IMR-90 (cell line): Measurements from ENCODE around the gene DCTN1. TPM values are rescaled to one million over a fixed set of nuclear protein-coding genes. Genes with fewer than 3 reads are reported as not detected.

Experiments used
- ATAC-seq: fragments of 200-7000 bp; cut with Tn5 transposase; 2 replicates; pipeline ENCODE4 v1.9.1; 2020; ENCODE audit warnings: low read depth, mild to moderate bottlenecking, moderate library complexity
- BruUV-seq: library from RNA; stranded (reverse); fragments of 400-500 nt; replicated peaks from 2 replicates; lab custom pipeline; 2021; lab: Mats Ljungman, UMichigan
- CTCF ChIA-PET: fragments of 300-600 bp; formaldehyde crosslinking; extraction: SDS; loops from one replicate; lab custom pipeline; 2021; ENCODE audit warnings: antibody characterized with exemption; lab: Yijun Ruan, JAX
- POLR2A ChIA-PET: fragments of 300-600 bp; sonication (Branson Sonifier 250); formaldehyde crosslinking; loops from one replicate; lab custom pipeline; 2022; ENCODE audit warnings: antibody characterized with exemption; ENCODE audit not compliant: unreplicated experiment; lab: Charles Lee
- DNase-seq: peaks from one replicate; pipeline ENCODE4 v3.0.0; 2013
- H2AFZ ChIP-seq: replicated peaks from 2 replicates; pipeline ENCODE3; 2013; ENCODE audit warnings: low read length, mild to moderate bottlenecking; ENCODE audit not compliant: poor library complexity
- H2AK5ac ChIP-seq: 2 replicates; pipeline ENCODE4 v1.6.1; 2013; ENCODE audit warnings: low read depth, low read length, inconsistent platforms
- H2AK9ac ChIP-seq: replicated peaks from 2 replicates; pipeline ENCODE3; 2013; ENCODE audit warnings: mild to moderate bottlenecking, low read depth, low read length, moderate library complexity; ENCODE audit not compliant: poor library complexity
- H2BK120ac ChIP-seq: 2 replicates; pipeline ENCODE4 v1.6.1; 2013; ENCODE audit warnings: low read depth, low read length, inconsistent platforms
- H2BK15ac ChIP-seq: 3 replicates; pipeline ENCODE4 v1.6.1; 2013; ENCODE audit warnings: low read depth, low read length, inconsistent platforms
- H2BK20ac ChIP-seq: 2 replicates; pipeline ENCODE4 v1.6.1; 2013; ENCODE audit warnings: low read depth, mild to moderate bottlenecking, inconsistent platforms, low read length, moderate library complexity
- H2BK5ac ChIP-seq: 2 replicates; pipeline ENCODE4 v1.6.1; 2013; ENCODE audit warnings: mild to moderate bottlenecking, low read depth, low read length, inconsistent platforms; ENCODE audit not compliant: poor library complexity, severe bottlenecking
- H3K14ac ChIP-seq: replicated peaks from 2 replicates; pipeline ENCODE4 v1.6.1; 2013; ENCODE audit warnings: low read depth, low read length, inconsistent platforms
- H3K18ac ChIP-seq: 2 replicates; pipeline ENCODE4 v1.6.1; 2013; ENCODE audit warnings: low read depth, low read length, control low read depth
- H3K23ac ChIP-seq: 2 replicates; pipeline ENCODE4 v1.6.1; 2013; ENCODE audit warnings: low read depth, low read length, inconsistent platforms
- H3K27ac ChIP-seq: 2 replicates; pipeline ENCODE4 v1.5.1; 2013; ENCODE audit warnings: mild to moderate bottlenecking, control low read depth, low read length; ENCODE audit not compliant: insufficient read depth
- H3K27me3 ChIP-seq: 2 replicates; pipeline ENCODE4 v1.6.1; 2013; ENCODE audit warnings: low read length; ENCODE audit not compliant: control insufficient read depth, insufficient read depth
- H3K36me3 ChIP-seq: 2 replicates; pipeline ENCODE4 v1.6.1; 2013; ENCODE audit warnings: low read length, mixed read lengths; ENCODE audit not compliant: control insufficient read depth, insufficient read depth
- H3K4ac ChIP-seq: 2 replicates; pipeline ENCODE4 v1.6.1; 2013; ENCODE audit warnings: low read depth, low read length, inconsistent platforms
- H3K4me1 ChIP-seq: 2 replicates; pipeline ENCODE4 v1.6.1; 2013; ENCODE audit warnings: low read length, mixed read lengths; ENCODE audit not compliant: control insufficient read depth, insufficient read depth
- H3K4me2 ChIP-seq: 2 replicates; pipeline ENCODE4 v1.6.1; 2013; ENCODE audit warnings: low read depth, mild to moderate bottlenecking, control low read depth, low read length, moderate library complexity
- H3K4me3 ChIP-seq: 2 replicates; pipeline ENCODE4 v1.5.1; 2013; ENCODE audit warnings: low read depth, mild to moderate bottlenecking, control low read depth, low read length, moderate library complexity; ENCODE audit not compliant: insufficient read depth
- H3K56ac ChIP-seq: 2 replicates; pipeline ENCODE4 v1.6.1; 2013; ENCODE audit warnings: low read length, inconsistent platforms; ENCODE audit not compliant: insufficient read depth; ENCODE audit errors: extremely low read depth
- H3K79me1 ChIP-seq, 2 experiments: 2 replicates each; pipeline ENCODE4 v1.6.1; 2013; ENCODE audit warnings: low read length in 2 of 2, inconsistent platforms in 1 of 2, low read depth in 1 of 2
- H3K9ac ChIP-seq: 2 replicates; pipeline ENCODE4 v1.6.1; 2013; ENCODE audit warnings: low read depth, low read length, control low read depth
- H3K9me1 ChIP-seq: 2 replicates; pipeline ENCODE4 v1.6.1; 2013; ENCODE audit warnings: low read length, inconsistent platforms; ENCODE audit not compliant: insufficient read depth
- H3K9me3 ChIP-seq: 2 replicates; pipeline ENCODE4 v1.6.1; 2013; ENCODE audit warnings: low read length; ENCODE audit not compliant: control insufficient read depth, insufficient read depth
- H4K20me1 ChIP-seq: 2 replicates; pipeline ENCODE4 v1.6.1; 2013; ENCODE audit warnings: low read length, inconsistent platforms; ENCODE audit not compliant: insufficient read depth
- H4K5ac ChIP-seq: 2 replicates; pipeline ENCODE4 v1.6.1; 2013; ENCODE audit warnings: mild to moderate bottlenecking, low read depth, low read length, control low read depth
- H4K8ac ChIP-seq, 2 experiments: 2 replicates each; pipeline ENCODE4 v1.6.1; 2013; ENCODE audit warnings: low read depth in 2 of 2, low read length in 2 of 2, control low read depth in 1 of 2, inconsistent platforms in 1 of 2
- H4K91ac ChIP-seq: 2 replicates; pipeline ENCODE4 v1.6.1; 2013; ENCODE audit warnings: low read depth, low read length, inconsistent platforms; ENCODE audit not compliant: insufficient read depth
- BHLHE40 ChIP-seq: fragments of 150-350 bp; IDR thresholded peaks from 2 replicates; pipeline ENCODE4 v1.6.1; 2016; ENCODE audit warnings: mild to moderate bottlenecking, low read depth, low read length
- CHD1 ChIP-seq: IDR thresholded peaks from 2 replicates; pipeline ENCODE4 v1.6.1; 2012; ENCODE audit warnings: low read depth, low read length, improper control_type of control experiment
- MAFK ChIP-seq: IDR thresholded peaks from 2 replicates; pipeline ENCODE4 v1.6.1; 2012; ENCODE audit warnings: low read depth, low read length, improper control_type of control experiment
- MXI1 ChIP-seq: IDR thresholded peaks from 2 replicates; pipeline ENCODE4 v1.6.1; 2012; ENCODE audit warnings: low read depth, mild to moderate bottlenecking, low read length, moderate library complexity, borderline replicate concordance
- RAD21 ChIP-seq: IDR thresholded peaks from 2 replicates; pipeline ENCODE4 v1.6.1; 2012; ENCODE audit warnings: low read length, improper control_type of control experiment
- SMC3 ChIP-seq: fragments of 150-350 bp; IDR thresholded peaks from 2 replicates; pipeline ENCODE4 v1.6.1; 2016; ENCODE audit warnings: low read depth, mild to moderate bottlenecking, antibody characterized with exemption, low read length, moderate library complexity
- WGBS, 2 experiments: methylation state at CpG; one replicate each; pipeline versions ENCODE4 v1.1.5 to v1.1.7; 2013; ENCODE audit warnings: missing lambda C conversion rate in 2 of 2; ENCODE audit not compliant: insufficient read length in 1 of 2; ENCODE audit errors: extremely low coverage in 2 of 2; 5-methylcytosine and 5-hydroxymethylcytosine counted together
- dilution Hi-C: fragments of 300-500 bp; cut with HindIII; formaldehyde crosslinking; loops from one replicate; pipeline ENCODE4 v1.14.3; 2018; ENCODE audit warnings: low sequenced_read_pairs; ENCODE audit not compliant: unreplicated experiment
- in situ Hi-C: fragments of 300-500 bp; cut with MboI; formaldehyde crosslinking; loops from 3 replicates; pipeline ENCODE4 v1.14.3; 2019; ENCODE audit warnings: low sequenced_read_pairs, inconsistent platforms, mixed read lengths
- intact Hi-C: fragments of 100-400 bp; cut with micrococcal nuclease; formaldehyde crosslinking; loops from 2 replicates; pipeline ENCODE4 v1.10.0; 2022
- polyA plus RNA-seq, 3 experiments: library from polyadenylated mRNA; depleted of rRNA; stranded (reverse); fragments of >200 nt; gene quantifications; 2 replicates each; pipeline ENCODE4 v1.2.3, GENCODE V29; 2012; ENCODE audit warnings: low replicate concordance in 1 of 3
- total RNA-seq: library from RNA; depleted of rRNA; stranded (reverse); fragments of >200 nt; gene quantifications from 2 replicates; pipeline ENCODE4 v1.2.3, GENCODE V29; 2012
- TF ChIP-seq, protein P1 (sequence below): conservative IDR thresholded peaks from 2 replicates; pipeline ENCODE4 v1.5.1; 2012; ENCODE audit warnings: mild to moderate bottlenecking, low read depth, low read length, improper control_type of control experiment
- TF ChIP-seq, protein P2 (sequence below): fragments of 150-350 bp; IDR thresholded peaks from 2 replicates; pipeline ENCODE4 v1.6.1; 2017; ENCODE audit warnings: mild to moderate bottlenecking, antibody characterized with exemption, low read length, low read depth

The DCTN1 gene
- total and polyA plus RNA-seq, 2 of the 4 experiments (the other 2 are of a cell fraction): 136 to 204 TPM

DNA sequence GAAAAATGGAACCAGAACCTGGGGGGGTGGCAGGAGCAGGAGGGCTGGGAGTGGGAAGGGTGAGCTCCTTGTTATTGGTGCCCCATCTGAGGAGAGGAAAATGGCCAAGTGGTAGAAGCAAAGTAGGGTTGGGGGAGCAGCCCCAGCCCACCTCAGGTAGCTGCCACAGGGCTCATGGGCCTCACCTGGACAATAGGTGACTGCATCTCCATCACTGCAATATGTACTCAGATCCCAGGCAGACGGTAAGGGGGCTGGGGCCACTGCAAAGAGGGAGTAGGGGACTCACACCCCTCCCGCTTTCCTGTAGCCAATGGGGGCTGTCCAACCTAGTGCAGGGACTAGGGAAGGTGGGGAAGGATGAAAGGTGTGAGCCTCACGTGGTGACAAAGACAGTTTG, 37.1 kb upstream of the DCTN1 start:
- dilution Hi-C loops (no loop called here), in situ Hi-C loops (no loop called here), intact Hi-C loops (no loop called here)
- Histone ChIP-seq H2BK5ac (no peak overlapping the region), H2AK5ac (no peak overlapping the region), H3K14ac (no peak overlapping the region), H4K91ac (no peak overlapping the region), H3K4me2 (no peak overlapping the region), H3K4ac (no peak overlapping the region), H4K20me1 (no peaks in the 10 kb centered on the region), H4K5ac (no peak overlapping the region), H2AK9ac (no peak overlapping the region), H3K9me3 (no peaks in the 10 kb centered on the region), H3K9ac (no peak overlapping the region), H3K27me3 (peaks cover 29% of the 10 kb centered on the region), H3K4me3 (no peak overlapping the region), H2BK120ac (no peak overlapping the region), H4K8ac (no peak overlapping the region), H3K36me3 (no peaks in the 10 kb centered on the region), H3K27ac (no peak overlapping the region), H3K9me1 (peaks cover 4% of the 10 kb centered on the region), H2AFZ (no peak overlapping the region), H3K23ac (no peak overlapping the region), H2BK15ac (no peak overlapping the region), H3K56ac (no peak overlapping the region), H2BK20ac (no peak overlapping the region), H3K79me1 (peaks cover 0 to 2% of the 10 kb centered on the region in 2 experiments; a peak in 1 of 4 replicates), H3K4me1 (peaks cover 2% of the 10 kb centered on the region), H3K18ac (no peak overlapping the region)
- DNase-seq: no peak
- BruUV-seq: no TSS peak
- POLR2A ChIA-PET: no interaction called here
- ATAC-seq: no peak
- whole genome bisulfite sequencing, 2 experiments: 83% methylated on average over 1 of the region's 3 CpGs; no CpG with 5 or more reads in 1 of the 2 experiments
- TF ChIP-seq MAFK: no peak
- TF ChIP-seq, protein P1, sequence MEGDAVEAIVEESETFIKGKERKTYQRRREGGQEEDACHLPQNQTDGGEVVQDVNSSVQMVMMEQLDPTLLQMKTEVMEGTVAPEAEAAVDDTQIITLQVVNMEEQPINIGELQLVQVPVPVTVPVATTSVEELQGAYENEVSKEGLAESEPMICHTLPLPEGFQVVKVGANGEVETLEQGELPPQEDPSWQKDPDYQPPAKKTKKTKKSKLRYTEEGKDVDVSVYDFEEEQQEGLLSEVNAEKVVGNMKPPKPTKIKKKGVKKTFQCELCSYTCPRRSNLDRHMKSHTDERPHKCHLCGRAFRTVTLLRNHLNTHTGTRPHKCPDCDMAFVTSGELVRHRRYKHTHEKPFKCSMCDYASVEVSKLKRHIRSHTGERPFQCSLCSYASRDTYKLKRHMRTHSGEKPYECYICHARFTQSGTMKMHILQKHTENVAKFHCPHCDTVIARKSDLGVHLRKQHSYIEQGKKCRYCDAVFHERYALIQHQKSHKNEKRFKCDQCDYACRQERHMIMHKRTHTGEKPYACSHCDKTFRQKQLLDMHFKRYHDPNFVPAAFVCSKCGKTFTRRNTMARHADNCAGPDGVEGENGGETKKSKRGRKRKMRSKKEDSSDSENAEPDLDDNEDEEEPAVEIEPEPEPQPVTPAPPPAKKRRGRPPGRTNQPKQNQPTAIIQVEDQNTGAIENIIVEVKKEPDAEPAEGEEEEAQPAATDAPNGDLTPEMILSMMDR: no peak
- no peak for TF ChIP-seq CHD1
- no peak for TF ChIP-seq SMC3
- TF ChIP-seq, protein P2, sequence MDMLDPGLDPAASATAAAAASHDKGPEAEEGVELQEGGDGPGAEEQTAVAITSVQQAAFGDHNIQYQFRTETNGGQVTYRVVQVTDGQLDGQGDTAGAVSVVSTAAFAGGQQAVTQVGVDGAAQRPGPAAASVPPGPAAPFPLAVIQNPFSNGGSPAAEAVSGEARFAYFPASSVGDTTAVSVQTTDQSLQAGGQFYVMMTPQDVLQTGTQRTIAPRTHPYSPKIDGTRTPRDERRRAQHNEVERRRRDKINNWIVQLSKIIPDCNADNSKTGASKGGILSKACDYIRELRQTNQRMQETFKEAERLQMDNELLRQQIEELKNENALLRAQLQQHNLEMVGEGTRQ: no peak
- TF ChIP-seq RAD21: no peak
- TF ChIP-seq MXI1: no peak
- TF ChIP-seq BHLHE40: no peak
- CTCF ChIA-PET: no interaction called here
